ENCODE results near the gene RDH13. TPM values are rescaled to one million over a fixed set of nuclear protein-coding genes. Genes with fewer than 3 reads are reported as not detected.
A peak's percentile ranks its signal among the peaks of the same experiment; 100 is the strongest.
"Not testable (repeated sequence)": the region's sequence is repeated elsewhere in the genome, so short reads cannot be mapped to it uniquely, and the experiment has no call there.

Gene RDH13
- total and polyA plus RNA-seq, 7 donors, result 6.9 to 41.0 (median 11.8) TPM

GRCh38 chr19:55044286-55044685 is 18.7 kb downstream of the RDH13 start:
- 92 to 93% methylated on average over 5 of the region's 5 CpGs for WGBS, 2 donors
- H3K9me3 ChIP-seq, result no peaks in the 10 kb centered on the region
- DNase-seq, result peak; percentile 25
- intact Hi-C loops (cut with DNase I), result no loop called here
- no peaks in the 10 kb centered on the region for H3K4me1 ChIP-seq
- H3K36me3 ChIP-seq, result peaks cover 26 to 79% (median 41%) of the 10 kb centered on the region in 4 donors
- H3K4me3 ChIP-seq, result no peak overlapping the region
- H3K27ac ChIP-seq, result no peak overlapping the region
- H3K27me3 ChIP-seq, result no peaks in the 10 kb centered on the region
- TF ChIP-seq EP300 (IDR thresholded peaks at IDR 0.05) (no peak), POLR2AphosphoS5 (IDR thresholded peaks at IDR 0.05) (no peak), CTCF (IDR thresholded peaks at IDR 0.05) (no peak), POLR2A (IDR thresholded peaks at IDR 0.05) (no peak)

- Histone ChIP-seq H3K4me3 (no peak overlapping the region), H3K4me1 (no peaks in the 10 kb centered on the region), H3K36me3 (peaks cover 14 to 63% (median 29%) of the 10 kb centered on the region in 4 donors), H3K27ac (no peak overlapping the region), H3K27me3 (no peaks in the 10 kb centered on the region), H3K9me3 (no peaks in the 10 kb centered on the region)
- DNase-seq, result no peak
- WGBS, 2 donors, result 77 to 89% methylated on average over 11 of the region's 11 CpGs
- intact Hi-C loops (cut with DNase I), result no loop called here
- no peak for TF ChIP-seq EP300 (IDR thresholded peaks at IDR 0.05)
- no peak for TF ChIP-seq POLR2AphosphoS5 (IDR thresholded peaks at IDR 0.05)
- no peak for TF ChIP-seq POLR2A (IDR thresholded peaks at IDR 0.05)
- no peak for TF ChIP-seq CTCF (IDR thresholded peaks at IDR 0.05)
Measured at GRCh38 chr19:55042688-55043087, 20.3 kb downstream of the RDH13 start.

- Histone ChIP-seq H3K36me3 (peaks cover 10 to 59% (median 25%) of the 10 kb centered on the region in 4 donors), H3K27me3 (no peaks in the 10 kb centered on the region), H3K4me3 (no peak overlapping the region), H3K4me1 (no peaks in the 10 kb centered on the region), H3K9me3 (no peaks in the 10 kb centered on the region), H3K27ac (no peak overlapping the region)
- no peak for DNase-seq
- WGBS, 2 donors, result 65 to 94% methylated on average over 9 of the region's 9 CpGs
- intact Hi-C loops (cut with DNase I), result no loop called here
- TF ChIP-seq EP300 (IDR thresholded peaks at IDR 0.05), result no peak
- TF ChIP-seq POLR2AphosphoS5 (IDR thresholded peaks at IDR 0.05), result no peak
- no peak for TF ChIP-seq POLR2A (IDR thresholded peaks at IDR 0.05)
- TF ChIP-seq CTCF (IDR thresholded peaks at IDR 0.05), result no peak
Measured at GRCh38 chr19:55042344-55042678, 20.6 kb downstream of the RDH13 start.

GRCh38 chr19:55041627-55042343 is 21.2 kb downstream of the RDH13 start:
- 57 to 85% methylated on average over 30 of the region's 30 CpGs for WGBS, 2 donors
- Histone ChIP-seq H3K4me3 (no peak overlapping the region), H3K27me3 (no peaks in the 10 kb centered on the region), H3K27ac (no peak overlapping the region), H3K36me3 (peaks cover 5 to 54% (median 20%) of the 10 kb centered on the region in 4 donors), H3K4me1 (no peaks in the 10 kb centered on the region), H3K9me3 (no peaks in the 10 kb centered on the region)
- no peak for DNase-seq
- TF ChIP-seq POLR2AphosphoS5 (IDR thresholded peaks at IDR 0.05), result no peak
- intact Hi-C loops (cut with DNase I), result no loop called here

- Histone ChIP-seq H3K9me3 (no peaks in the 10 kb centered on the region), H3K27me3 (no peaks in the 10 kb centered on the region), H3K4me1 (no peaks in the 10 kb centered on the region), H3K36me3 (peaks cover 3 to 49% (median 17%) of the 10 kb centered on the region in 4 donors), H3K4me3 (no peak overlapping the region), H3K27ac (no peak overlapping the region)
- TF ChIP-seq POLR2A (IDR thresholded peaks at IDR 0.05), result no peak
- TF ChIP-seq EP300 (IDR thresholded peaks at IDR 0.05), result no peak
- no peak for TF ChIP-seq POLR2AphosphoS5 (IDR thresholded peaks at IDR 0.05)
- no peak for TF ChIP-seq CTCF (IDR thresholded peaks at IDR 0.05)
- DNase-seq, result no peak
- 87 to 95% methylated on average over 10 of the region's 10 CpGs for WGBS, 2 donors
- intact Hi-C loops (cut with DNase I), result no loop called here
Measured at GRCh38 chr19:55041244-55041626, 21.7 kb downstream of the RDH13 start.

GRCh38 chr19:55040654-55041053 is 22.3 kb downstream of the RDH13 start:
- 33 to 75% methylated on average over 12 of the region's 12 CpGs for WGBS, 2 donors
- H3K4me3 ChIP-seq; H3K27me3 ChIP-seq; H3K9me3 ChIP-seq; intact Hi-C loops (cut with DNase I); H3K27ac ChIP-seq; DNase-seq; H3K4me1 ChIP-seq: not testable (repeated sequence)
- H3K36me3 ChIP-seq, result peaks cover 3 to 43% (median 14%) of the 10 kb centered on the region in 4 donors

- H3K27me3 ChIP-seq; H3K27ac ChIP-seq; H3K4me1 ChIP-seq; DNase-seq; H3K4me3 ChIP-seq; intact Hi-C loops (cut with DNase I); H3K9me3 ChIP-seq: not testable (repeated sequence)
- peaks cover 0 to 13% (median 0%) of the 10 kb centered on the region in 4 donors for H3K36me3 ChIP-seq
- 71 to 92% methylated on average over 6 of the region's 6 CpGs for WGBS, 2 donors
Measured at GRCh38 chr19:55037603-55038002, 25.3 kb downstream of the RDH13 start.
